Middle frontal gyrus (tissue), 1 donor: ENCODE data around the gene RALBP1.
"Not testable (repeated sequence)": the region's sequence is repeated elsewhere in the genome, so short reads cannot be mapped to it uniquely, and the experiment has no call there.

Experiments used
- DNase-seq: peaks from one replicate; pipeline ENCODE4 v3.0.0-alpha.2; 2015; ENCODE audit warnings: low spot score; ENCODE audit errors: extremely low spot score

RALBP1 gene

DNA sequence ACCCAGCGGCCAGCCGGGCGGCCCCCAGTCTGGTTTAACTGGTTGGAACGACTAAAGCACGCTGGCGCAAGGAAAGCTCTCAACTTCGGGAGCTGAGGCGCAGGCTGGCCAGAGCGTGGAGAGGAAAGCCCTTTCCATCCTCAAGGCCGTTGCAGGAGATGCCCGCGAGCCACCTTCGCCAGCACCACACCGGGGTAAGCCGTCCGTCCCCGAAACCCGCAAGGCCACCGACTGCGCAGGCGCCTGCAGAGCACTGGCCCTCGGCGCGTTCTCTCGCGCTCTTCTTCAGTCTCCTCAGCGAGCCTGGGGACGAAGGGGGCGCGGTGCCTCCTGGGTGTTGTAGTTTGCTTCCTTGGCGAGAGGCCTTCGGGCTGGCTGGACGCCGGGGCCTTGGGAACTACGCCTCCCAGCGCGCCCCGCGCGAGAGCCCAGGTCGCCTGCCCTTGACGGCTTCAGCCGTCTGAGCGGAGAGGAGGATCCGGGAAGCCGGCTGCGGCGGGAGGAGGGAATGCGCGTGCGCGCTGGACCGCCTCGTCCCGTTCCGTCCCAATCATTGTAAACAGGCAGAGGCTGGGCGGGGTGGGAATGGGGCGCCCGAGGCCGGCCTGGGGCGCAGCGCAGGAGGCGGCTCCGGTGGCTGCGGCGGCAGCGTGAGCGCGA lies at the start of gene RALBP1:
Gene RALBP1, plus strand, starts transcription at position 531 of the 660 bp plus-strand sequence. CDS start 37,533 bp downstream, outside the sequence.
- DNase-seq, result peak; percentile 98

DNA sequence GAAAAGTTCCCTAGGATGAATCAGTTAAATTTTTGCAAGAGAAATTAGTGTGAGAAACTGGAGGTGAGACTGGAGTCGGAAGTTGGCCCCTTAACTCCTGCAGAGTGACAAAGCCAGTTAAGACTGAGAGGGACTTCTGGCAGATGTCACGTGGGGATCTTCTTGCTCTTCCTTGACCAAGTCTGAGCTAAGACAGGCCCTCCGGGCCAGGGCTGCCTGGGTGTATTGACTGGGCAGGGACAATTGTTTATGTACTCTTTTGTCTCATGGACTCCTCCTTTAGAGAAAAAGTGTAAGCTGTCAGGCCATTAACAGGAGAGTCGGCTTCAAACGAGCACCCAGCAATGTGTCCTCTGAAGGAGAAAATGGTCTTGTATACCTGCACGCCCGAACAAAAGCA lies 48.6 kb upstream of the RALBP1 start:
- DNase-seq, result no peak

DNA sequence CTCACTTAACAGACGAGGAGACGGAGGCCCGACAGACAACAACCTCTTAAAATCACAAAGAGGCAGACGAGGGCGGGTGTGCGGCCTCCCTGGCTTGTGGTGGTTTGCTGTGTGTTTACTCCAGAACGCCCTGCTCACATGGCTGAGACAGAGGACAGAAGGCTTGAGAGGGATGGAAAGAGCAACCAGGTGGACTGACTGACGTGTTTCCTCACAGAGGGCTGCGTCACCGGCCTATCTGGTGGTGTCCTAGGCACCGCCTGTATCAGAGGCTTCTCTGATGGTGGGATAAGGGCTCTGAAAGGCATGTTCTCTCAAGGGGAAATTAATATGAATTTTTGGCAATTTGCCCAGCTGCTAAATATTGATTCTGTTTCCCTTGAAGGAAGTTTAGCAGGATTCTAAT lies 47.0 kb upstream of the RALBP1 start:
- DNase-seq, result no peak

DNA sequence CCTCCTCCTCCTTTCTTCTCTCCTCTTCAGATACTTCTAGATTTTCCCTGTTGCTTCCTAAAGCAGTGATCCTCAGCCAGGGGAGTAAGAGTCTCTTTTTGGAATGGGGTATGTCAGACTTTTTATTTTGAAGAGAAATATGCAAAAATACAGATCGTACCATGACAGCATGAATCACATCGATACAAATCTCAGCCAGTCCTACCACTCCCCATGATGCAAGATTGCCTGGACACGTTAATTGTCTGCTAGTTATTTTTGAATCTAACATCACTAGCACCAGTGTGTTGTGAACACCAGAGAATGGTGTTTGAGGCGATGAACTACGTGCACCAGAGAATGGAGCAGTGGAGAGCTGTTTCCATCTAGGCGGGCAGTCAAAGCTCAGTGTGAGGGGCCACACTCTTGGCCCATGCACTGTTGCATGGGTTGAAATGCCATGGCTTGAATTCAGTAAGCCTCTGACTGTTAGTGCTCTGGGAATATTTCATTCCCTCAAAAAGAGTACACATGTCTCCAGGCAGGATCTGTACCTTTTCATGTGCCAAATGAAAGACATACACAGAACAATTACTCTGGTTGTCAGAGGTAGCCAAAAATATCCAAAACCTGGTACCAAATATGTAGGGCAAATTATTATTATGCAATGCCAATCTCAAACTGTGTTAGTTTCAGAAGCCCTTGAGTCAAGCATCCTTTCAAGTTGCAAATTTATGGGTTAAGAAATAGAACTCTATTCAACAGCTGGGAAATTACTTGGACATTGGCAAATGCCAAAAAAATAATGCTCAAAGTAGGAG lies 46.3 kb upstream of the RALBP1 start:
- DNase-seq, result no peak

DNA sequence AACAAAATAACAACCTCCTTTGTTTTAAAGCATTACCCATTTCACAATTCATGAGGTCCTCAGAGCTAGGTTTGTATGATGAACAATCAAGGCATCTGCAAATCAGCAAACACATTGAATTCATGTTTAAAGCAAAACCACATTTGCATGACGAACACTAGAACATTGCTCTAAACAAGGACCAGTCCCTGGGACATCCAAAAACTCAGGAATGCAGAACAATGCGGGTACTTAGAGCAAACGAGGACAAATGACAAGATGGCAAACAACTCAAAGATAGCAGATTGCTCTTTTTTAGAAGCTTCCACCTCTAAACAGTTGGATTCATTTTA lies 45.7 kb upstream of the RALBP1 start:
- no peak for DNase-seq

DNA sequence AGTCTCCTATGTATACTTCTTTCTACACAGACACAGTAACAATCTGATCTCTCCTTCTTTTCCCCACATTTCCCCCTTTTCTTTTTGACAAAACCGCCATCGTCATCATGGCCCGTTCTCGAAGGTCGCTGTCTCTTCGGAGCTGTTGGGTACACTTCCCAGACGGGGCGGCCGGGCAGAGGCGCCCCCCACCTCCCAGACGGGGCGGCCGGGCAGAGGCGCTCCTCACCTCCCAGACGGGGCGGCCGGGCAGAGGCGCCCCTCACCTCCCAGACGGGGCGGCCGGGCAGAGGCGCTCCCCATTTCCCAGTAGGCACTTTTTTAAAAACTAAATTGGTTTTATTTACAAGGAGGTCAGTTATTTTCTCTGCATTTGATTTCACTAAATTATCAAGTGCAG lies 45.0 kb upstream of the RALBP1 start:
- not testable (repeated sequence) for DNase-seq

DNA sequence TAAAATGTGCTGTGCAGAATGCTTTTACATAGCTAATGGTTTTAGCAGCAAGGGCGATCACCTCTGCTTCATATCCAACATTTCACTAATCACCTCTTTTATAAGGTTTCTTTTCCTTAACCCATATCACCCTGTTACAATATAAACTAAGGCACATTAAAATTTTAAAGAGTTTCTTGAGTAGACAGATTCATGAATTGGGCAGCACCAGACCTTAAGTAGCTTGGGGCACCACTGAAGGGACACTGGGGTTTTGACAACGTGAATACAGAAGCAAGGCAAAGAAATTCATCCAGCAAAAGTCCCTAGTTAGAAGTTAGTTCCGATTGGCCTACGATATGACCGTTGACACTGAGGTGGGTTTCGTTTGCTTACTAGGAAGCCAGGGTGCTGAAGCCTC lies 44.0 kb upstream of the RALBP1 start:
- DNase-seq, result no peak

DNA sequence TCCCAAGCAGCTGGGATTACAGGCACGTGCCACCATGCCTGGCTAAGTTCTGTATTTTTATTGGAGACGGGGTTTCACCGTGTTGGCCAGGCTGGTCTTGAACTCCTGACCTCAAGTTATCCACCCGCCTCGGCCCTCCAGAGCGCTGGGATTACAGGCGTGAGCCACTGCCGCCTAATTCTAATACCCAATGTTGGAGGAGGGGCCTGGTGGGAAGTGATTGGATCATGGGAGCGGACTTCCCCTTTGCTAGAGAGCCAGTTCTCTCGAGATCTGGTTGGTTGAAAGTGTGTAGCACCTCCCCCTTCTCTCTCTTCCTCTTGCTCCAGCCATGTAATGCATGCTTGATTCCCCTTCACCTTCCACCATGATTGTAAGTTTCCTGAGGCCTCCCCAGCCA lies 42.2 kb upstream of the RALBP1 start:
- DNase-seq, result not testable (repeated sequence)

DNA sequence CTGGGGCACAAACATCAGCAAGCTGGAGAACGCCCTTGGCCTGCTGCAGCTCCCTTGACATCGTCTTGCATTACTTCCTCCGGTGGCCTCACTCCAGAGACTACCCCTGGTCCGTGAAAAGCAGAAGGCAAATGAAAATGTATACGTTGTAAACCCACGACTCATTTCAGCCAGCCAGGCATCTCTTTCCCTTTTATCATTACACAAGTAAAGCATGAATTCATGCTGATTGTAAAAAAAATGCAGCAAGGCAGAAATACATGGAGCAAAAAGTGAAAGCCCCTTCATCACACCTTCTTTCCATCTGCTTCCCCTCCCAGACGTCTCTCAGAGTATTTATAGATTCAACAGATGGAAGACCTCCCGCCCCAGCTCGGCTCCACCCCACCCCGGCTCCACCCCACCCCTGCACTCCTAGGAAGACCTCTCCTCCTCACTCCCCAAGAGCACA lies 41.6 kb upstream of the RALBP1 start:
- DNase-seq, result no peak

DNA sequence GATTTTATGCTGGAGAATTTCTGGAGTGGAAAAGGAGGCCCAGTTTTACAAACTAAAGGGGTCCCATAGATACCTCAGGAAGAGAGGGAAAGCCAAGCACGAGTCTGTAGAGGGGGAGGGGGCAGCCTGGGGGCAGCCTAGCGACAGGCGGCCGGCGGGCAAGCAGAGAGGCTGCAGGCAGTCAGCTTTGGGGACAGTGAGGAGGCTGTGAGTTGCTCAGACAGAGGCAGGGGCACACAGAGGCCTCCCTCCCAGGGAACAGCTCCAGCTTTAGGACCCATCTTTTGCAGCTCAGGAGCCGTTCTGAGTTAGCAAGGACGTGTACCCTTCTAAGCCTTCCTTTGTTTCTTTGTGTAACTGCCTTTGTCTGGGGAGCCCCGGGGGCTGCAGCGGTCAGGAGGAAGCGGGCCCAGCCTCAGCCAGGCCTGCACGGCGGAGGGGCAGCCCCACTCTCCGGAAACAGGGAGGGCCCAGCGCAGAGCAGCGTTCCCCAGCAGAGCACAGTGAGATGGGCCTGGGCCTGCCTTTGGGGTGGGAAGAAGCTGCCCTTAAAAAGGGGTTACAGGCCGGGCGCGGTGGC lies 41.1 kb upstream of the RALBP1 start:
- DNase-seq, result no peak

DNA sequence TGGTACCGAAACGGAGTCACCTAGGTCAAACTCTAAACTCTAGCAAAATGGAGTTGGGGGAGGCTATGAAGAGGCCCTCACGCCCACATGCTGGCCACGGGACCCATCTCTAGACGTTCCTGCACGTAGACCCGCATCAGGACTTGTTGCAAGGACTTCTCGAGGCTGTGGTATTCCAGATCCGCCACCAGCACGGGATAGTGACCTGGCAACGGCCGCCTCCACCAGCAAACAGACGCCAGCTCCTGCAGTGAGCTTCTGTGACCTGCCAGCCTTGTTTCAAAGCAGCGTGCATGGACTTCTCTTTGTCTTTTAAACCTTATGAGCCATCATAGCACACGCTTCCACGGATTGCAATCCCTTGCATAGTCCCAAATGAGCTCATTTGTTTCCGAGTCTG lies 40.3 kb upstream of the RALBP1 start:
- no peak for DNase-seq

DNA sequence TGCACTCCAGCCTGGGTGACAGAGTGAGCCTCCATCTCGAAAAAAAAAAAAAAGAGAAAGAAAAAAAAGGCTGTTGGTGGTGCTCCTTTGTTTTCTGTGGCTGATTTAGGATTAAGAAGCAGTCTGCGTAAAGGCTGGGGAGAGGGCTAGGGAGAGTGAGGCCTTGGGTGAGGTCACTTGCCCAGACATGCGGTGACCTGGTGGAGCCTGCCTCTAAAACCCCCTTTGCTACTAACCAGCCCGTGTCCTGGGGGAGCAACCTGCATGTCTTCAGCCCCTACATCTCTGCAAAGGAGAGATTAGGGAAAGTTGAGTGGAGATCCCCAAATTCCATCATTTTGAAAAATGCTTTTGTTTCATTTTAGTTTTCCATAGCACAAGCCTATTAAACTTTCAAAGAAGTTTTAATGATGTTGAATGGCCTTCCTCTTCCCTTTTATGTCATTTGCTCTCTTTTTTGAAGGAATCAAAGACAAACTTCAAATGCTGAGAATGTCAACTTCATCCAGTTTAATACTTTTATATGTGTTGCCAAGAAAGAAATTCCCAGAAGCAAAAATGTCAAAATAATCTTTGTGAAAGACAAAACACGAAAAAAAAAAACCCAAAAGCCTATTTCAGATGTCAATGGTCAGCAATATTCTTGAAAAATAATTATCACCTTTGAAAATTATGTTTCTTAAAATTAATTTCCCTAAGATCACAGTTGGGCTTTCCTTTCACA lies 38.9 kb upstream of the RALBP1 start:
- DNase-seq, result no peak

DNA sequence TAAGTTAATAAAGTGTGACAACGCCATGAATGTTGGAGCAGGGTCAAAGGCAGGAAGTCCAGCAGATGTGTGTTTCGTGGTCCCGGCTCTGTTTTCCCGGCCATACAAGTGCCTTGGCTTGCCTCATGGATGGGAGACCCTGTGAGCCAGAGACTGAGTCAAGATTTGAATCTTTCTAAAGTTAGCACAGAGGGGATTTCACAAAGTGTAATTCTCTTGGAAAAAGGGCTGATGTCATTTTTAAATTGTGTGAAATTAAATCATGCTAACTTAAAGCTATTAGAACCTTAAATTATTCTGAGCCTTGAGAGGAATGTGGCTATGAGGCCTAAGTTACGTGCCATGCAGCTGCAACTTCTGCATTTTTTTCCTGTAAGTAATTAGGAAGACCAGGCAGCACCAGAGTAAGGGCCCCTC lies 38.3 kb upstream of the RALBP1 start:
- no peak for DNase-seq

DNA sequence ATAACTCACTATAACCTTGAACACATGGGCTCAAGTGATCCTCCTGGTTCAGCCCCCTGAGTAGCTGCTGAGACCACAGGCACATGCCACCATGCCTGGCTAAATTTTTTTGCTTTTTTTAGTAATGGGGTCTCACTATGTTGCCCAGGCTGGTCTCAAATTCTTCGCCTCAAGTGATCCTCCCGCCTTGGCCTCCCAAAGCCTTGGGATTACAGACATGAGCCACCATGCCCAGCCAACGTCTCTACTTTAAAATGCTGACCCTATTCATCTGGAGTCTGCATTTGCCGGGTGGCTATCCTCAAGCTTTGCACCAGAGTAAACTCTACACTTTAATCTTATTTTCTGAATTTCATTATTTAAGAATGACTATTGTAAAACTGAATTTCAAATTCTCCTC lies 37.6 kb upstream of the RALBP1 start:
- no peak for DNase-seq

DNA sequence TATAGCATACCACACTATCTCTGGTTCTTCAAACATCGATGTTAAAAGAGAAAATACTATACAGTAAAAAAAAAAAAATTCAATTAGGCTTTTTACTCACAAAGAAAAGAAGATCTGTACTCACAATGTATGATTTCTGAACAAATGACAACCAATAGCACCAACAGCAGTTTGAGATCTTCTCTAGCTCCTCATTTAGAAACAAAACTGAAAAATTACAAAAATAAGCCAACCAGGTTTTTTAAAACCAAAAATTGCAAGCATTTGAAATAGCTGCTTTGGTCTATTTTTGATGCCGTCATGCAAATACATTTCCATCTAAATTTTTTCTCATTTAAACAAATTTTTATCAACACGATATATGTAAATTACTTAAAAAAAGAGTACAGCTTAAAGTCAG lies 34.3 kb upstream of the RALBP1 start:
- no peak for DNase-seq

DNA sequence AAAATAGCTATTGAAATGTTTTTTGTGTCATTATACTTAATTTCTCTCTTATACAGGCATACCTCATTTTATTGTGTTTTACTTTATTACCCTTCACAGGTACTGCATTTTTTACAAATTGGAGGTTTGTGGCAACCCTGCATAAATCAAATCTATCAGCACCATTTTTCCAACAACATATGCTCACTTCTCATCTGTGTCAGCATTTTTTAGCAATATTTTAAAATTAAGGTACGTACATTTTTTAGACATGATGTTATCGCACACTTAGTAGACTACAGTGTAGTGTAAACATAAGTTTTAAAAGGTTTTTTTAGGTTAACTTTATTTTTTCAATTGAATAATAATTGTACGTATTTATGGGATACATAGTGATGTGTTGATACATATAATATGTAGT lies 30.8 kb upstream of the RALBP1 start:
- DNase-seq, result no peak

DNA sequence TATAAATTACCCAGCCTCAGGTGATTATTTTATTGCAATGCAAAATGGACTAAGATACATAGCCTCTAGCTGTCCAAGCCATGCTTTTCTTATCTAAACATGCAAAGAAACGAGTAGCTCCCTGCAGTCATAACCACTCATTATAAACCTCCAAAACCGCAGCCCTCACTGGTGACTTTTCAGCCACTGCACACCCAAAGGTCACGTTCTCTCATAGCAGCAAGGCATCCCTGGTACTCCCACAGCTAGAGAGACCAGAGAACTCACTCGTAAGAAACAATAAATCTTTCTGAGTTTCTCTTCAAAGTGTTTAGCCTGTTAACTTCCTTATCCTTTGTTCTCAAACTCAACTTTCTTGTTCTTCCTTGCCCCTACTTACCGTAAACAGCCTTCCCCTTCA lies 28.5 kb upstream of the RALBP1 start:
- DNase-seq, result no peak

DNA sequence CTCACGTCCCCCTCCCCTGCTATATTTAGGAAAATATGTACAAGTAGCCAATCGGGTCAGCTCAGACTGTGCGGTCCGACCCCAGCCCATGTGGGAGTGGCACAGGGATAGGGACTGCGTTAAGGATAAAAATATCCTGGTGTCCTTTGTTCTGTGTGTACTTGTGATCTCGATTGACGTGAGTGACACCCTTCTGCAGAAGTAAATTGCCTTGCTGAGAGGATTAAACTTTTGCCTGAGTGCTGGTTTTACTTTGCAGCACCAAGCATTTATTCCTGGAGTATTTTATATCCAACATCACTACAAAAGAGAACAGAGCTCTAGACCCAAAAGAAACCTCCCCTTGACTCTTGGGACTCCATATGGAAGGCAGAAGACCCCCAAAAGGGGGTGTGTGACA lies 28.0 kb upstream of the RALBP1 start:
- DNase-seq, result no peak

DNA sequence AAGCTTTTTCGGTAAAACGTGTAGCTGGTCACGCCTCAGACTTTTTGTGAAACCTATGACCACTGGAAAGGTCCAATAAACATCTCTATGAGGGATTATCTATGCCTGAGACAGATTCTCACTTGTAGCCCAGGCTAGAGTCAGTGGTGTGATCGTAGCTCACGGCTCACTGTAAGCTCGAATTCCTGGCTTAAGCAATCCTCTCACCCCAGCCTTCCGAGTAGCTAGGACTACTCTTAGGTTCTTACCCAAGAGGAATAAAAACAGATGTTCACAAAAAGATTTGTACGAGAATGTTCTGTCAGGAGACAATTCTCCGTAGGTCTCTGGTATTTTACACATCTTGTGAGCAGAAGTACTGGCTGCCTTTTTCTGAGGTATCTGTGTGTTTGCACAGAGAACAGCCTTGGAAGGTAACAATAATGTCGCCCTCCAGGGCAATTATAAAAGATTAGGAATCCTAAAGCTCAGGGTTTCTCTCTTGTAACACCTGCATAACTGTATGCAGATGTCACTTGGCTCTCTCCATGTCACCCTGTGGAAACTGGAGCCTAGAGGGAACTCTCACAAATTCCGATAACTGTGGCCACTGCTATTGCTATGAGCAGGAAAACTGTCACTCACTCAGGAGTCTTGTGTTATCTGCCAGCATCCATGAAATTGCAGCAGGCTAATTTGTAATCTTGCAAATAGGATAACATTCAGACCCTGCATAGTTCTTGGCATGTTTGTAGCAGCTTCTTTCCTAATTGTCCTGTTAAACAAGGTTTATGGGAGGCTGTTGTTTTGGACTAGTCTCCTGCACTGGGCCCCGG lies 25.5 kb upstream of the RALBP1 start:
- no peak for DNase-seq

DNA sequence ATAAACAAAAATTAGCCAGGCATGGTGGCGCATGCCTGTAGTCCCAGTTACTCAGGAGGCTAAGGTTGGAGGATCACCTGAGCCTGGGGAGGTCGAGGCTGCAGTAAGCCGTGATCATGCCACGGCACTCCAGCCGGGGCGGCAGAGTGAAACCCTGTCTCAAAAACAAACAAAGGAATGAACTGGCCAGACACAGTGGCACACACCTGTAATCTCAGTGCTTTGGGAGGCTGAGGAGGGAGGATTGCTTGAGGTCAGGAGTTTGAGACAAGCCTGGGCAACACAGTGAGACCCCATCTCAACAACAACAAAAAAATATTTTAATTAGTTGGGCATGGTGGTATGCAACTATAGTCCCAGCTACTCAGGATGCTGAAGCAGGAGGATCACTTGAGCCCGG lies 24.4 kb upstream of the RALBP1 start:
- DNase-seq, result not testable (repeated sequence)

DNA sequence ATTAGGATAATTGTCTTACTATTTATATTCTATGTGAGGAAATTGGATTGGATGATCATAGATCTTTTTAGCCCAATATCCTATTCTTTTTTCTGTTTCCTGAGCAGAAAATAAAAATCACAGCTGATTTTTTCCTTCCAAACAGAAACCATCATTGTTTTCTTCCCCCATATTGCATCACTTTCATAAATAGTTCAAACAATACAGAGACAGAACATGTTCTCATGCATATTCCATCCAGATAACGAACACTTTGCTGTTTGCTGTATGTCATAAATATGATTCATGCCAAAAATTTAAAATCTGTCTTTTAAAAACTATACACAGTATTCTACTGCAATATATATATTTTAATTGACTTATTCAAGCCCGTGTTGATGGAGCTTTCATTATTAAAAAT lies 22.0 kb upstream of the RALBP1 start:
- no peak for DNase-seq
